ENCODE data around the gene IFNAR1. TPM values are rescaled to one million over a fixed set of nuclear protein-coding genes. Genes with fewer than 3 reads are reported as not detected.

IFNAR1 gene
- total RNA-seq, 2 experiments from 2014 or later = 18.1 to 60.8 TPM

- no peaks in the 10 kb centered on the region for H3K9me2 ChIP-seq (ENCODE audit: insufficient read depth, low read length)
- H3K4me1 ChIP-seq (ENCODE audit: insufficient read depth, low read length, poor library complexity, severe bottlenecking) = peaks cover 50% of the 10 kb centered on the region
- no peak overlapping the region for H3K4me3 ChIP-seq (ENCODE audit: low read depth, low read length, poor library complexity, severe bottlenecking)
- no peak for DNase-seq (ENCODE audit: low spot score)
- no peak overlapping the region for H3K4me2 ChIP-seq (ENCODE audit: low read length)
- no TSS peak for BruUV-seq (replicated peaks)
- peaks cover 22% of the 10 kb centered on the region for H3K36me3 ChIP-seq (ENCODE audit: insufficient read depth, low read length)
- ChIA-PET CTCF (ENCODE audit: unreplicated experiment) (interaction anchor here (1.6 kb wide), 1 partner anchor 10 kb away, joined by 4 read pairs; no protein-coding TSS in a partner anchor), POLR2A (interaction anchor here (1.0 to 1.2 kb wide), 2 partner anchors 10 to 182 kb away, joined by 3 to 8 read pairs; no protein-coding TSS in a partner anchor)
- peak overlapping the region; percentile 38; the same call in 1 of the 2 replicates for H2AFZ ChIP-seq (ENCODE audit: low read length)
- H3K9me3 ChIP-seq (ENCODE audit: low read length) = peaks cover 55% of the 10 kb centered on the region
- TF ChIP-seq EZH2phosphoT487 (IDR thresholded peaks at IDR 0.05; ENCODE audit: borderline replicate concordance, low read depth, low read length) = no peak
- TF ChIP-seq, protein P1, sequence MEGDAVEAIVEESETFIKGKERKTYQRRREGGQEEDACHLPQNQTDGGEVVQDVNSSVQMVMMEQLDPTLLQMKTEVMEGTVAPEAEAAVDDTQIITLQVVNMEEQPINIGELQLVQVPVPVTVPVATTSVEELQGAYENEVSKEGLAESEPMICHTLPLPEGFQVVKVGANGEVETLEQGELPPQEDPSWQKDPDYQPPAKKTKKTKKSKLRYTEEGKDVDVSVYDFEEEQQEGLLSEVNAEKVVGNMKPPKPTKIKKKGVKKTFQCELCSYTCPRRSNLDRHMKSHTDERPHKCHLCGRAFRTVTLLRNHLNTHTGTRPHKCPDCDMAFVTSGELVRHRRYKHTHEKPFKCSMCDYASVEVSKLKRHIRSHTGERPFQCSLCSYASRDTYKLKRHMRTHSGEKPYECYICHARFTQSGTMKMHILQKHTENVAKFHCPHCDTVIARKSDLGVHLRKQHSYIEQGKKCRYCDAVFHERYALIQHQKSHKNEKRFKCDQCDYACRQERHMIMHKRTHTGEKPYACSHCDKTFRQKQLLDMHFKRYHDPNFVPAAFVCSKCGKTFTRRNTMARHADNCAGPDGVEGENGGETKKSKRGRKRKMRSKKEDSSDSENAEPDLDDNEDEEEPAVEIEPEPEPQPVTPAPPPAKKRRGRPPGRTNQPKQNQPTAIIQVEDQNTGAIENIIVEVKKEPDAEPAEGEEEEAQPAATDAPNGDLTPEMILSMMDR (conservative IDR thresholded peaks at IDR 0.05; ENCODE audit: low read length) = no peak
- intact Hi-C loops (cut with micrococcal nuclease; ENCODE audit: unreplicated experiment) = no loop called here
- no peaks in the 10 kb centered on the region for H4K20me1 ChIP-seq (ENCODE audit: insufficient read depth, low read length)
- H3K27ac ChIP-seq (ENCODE audit: low read depth, low read length, poor library complexity, severe bottlenecking) = no peak overlapping the region
- H3K79me2 ChIP-seq (ENCODE audit: insufficient read depth, low read depth, low read length) = no peaks in the 10 kb centered on the region
Observed at GRCh38 chr21:33371366-33371765, 46.6 kb downstream of the IFNAR1 start.

GRCh38 chr21:33372582-33372981 lies 47.8 kb downstream of the IFNAR1 start:
- no peak for DNase-seq (ENCODE audit: low spot score)

GRCh38 chr21:33373451-33373850 lies 48.7 kb downstream of the IFNAR1 start:
- intact Hi-C loops (cut with micrococcal nuclease; ENCODE audit: unreplicated experiment) = no loop called here

More at GRCh38 chr21:33372582-33372981, 47.8 kb downstream of the IFNAR1 start:
- peak overlapping the region; percentile 6 for H3K27ac ChIP-seq (ENCODE audit: low read depth, low read length, poor library complexity, severe bottlenecking)
- H2AFZ ChIP-seq (ENCODE audit: low read length) = no peak overlapping the region
- no peaks in the 10 kb centered on the region for H4K20me1 ChIP-seq (ENCODE audit: insufficient read depth, low read length)
- no peaks in the 10 kb centered on the region for H3K79me2 ChIP-seq (ENCODE audit: insufficient read depth, low read depth, low read length)
- peaks cover 16% of the 10 kb centered on the region for H3K36me3 ChIP-seq (ENCODE audit: insufficient read depth, low read length)
- no peaks in the 10 kb centered on the region for H3K9me2 ChIP-seq (ENCODE audit: insufficient read depth, low read length)
- H3K9me3 ChIP-seq (ENCODE audit: low read length) = peaks cover 43% of the 10 kb centered on the region
- intact Hi-C loops (cut with micrococcal nuclease; ENCODE audit: unreplicated experiment) = no loop called here
- H3K4me1 ChIP-seq (ENCODE audit: insufficient read depth, low read length, poor library complexity, severe bottlenecking) = peaks cover 60% of the 10 kb centered on the region
- CTCF ChIA-PET (ENCODE audit: unreplicated experiment) = no interaction called here
- TF ChIP-seq, protein P1 (conservative IDR thresholded peaks at IDR 0.05; ENCODE audit: low read length) = no peak
- no peak for TF ChIP-seq EZH2phosphoT487 (IDR thresholded peaks at IDR 0.05; ENCODE audit: borderline replicate concordance, low read depth, low read length)
- no TSS peak for BruUV-seq (replicated peaks)
- H3K4me2 ChIP-seq (ENCODE audit: low read length) = no peak overlapping the region
- POLR2A ChIA-PET = interaction anchor here (0.7 to 1.0 kb wide), 3 partner anchors 10 to 98 kb away, joined by 4 to 12 read pairs (median 6); no protein-coding TSS in a partner anchor
- no peak overlapping the region for H3K4me3 ChIP-seq (ENCODE audit: low read depth, low read length, poor library complexity, severe bottlenecking)

More at GRCh38 chr21:33373451-33373850, 48.7 kb downstream of the IFNAR1 start:
- Histone ChIP-seq H3K4me1 (ENCODE audit: insufficient read depth, low read length, poor library complexity, severe bottlenecking) (peaks cover 68% of the 10 kb centered on the region), H3K9me2 (ENCODE audit: insufficient read depth, low read length) (no peaks in the 10 kb centered on the region), H2AFZ (ENCODE audit: low read length) (peak overlapping the region; percentile 68; the same call in 1 of the 2 replicates), H3K4me2 (ENCODE audit: low read length) (peak overlapping the region; percentile 80), H3K79me2 (ENCODE audit: insufficient read depth, low read depth, low read length) (no peaks in the 10 kb centered on the region), H3K4me3 (ENCODE audit: low read depth, low read length, poor library complexity, severe bottlenecking) (peak overlapping the region; percentile 50), H3K36me3 (ENCODE audit: insufficient read depth, low read length) (peaks cover 16% of the 10 kb centered on the region), H4K20me1 (ENCODE audit: insufficient read depth, low read length) (no peaks in the 10 kb centered on the region), H3K9me3 (ENCODE audit: low read length) (peaks cover 35% of the 10 kb centered on the region), H3K27ac (ENCODE audit: low read depth, low read length, poor library complexity, severe bottlenecking) (peak overlapping the region; percentile 96)
- CTCF ChIA-PET (ENCODE audit: unreplicated experiment) = no interaction called here
- POLR2A ChIA-PET = interaction anchor here (0.7 to 2.0 kb wide), 6 partner anchors 9 to 99 kb away, joined by 4 to 12 read pairs (median 5); partner anchors contain the start of gene IFNAR1
- BruUV-seq (replicated peaks) = no TSS peak
- DNase-seq (ENCODE audit: low spot score) = no peak
- TF ChIP-seq, protein P1 (conservative IDR thresholded peaks at IDR 0.05; ENCODE audit: low read length) = no peak
- TF ChIP-seq EZH2phosphoT487 (IDR thresholded peaks at IDR 0.05; ENCODE audit: borderline replicate concordance, low read depth, low read length) = no peak
